H1 (cell line): ENCODE data around the gene BCAS1. TPM values are rescaled to one million over a fixed set of nuclear protein-coding genes. Genes with fewer than 3 reads are reported as not detected.

Experiments used
- CTCF ChIA-PET: fragments of 300-600 bp; sonication (Branson Sonifier 250); formaldehyde crosslinking; loops from one replicate; lab custom pipeline; 2021; ENCODE audit not compliant: partially characterized antibody; lab: Charles Lee
- POLR2A ChIA-PET: fragments of 300-600 bp; sonication (Branson Sonifier 250); formaldehyde crosslinking; loops from one replicate; lab custom pipeline; 2021; ENCODE audit warnings: inconsistent platforms; ENCODE audit not compliant: partially characterized antibody; lab: Charles Lee
- DNase-seq, 2 experiments: peaks; one replicate each; pipeline versions ENCODE4 v3.0.0 to v3.0.0-alpha.2; 2010 to 2022; ENCODE audit warnings: low spot score in 2 of 2, low read depth in 1 of 2, mixed read lengths in 1 of 2
- FAIRE-seq: peaks from 2 replicates; lab custom pipeline; 2011; peaks lifted over from hg19 to GRCh38; lab: Jason Lieb, UNC
- H2AFZ ChIP-seq: 2 replicates; pipeline ENCODE4 v1.8.1; 2012; ENCODE audit warnings: low read length, inconsistent platforms
- H2AK5ac ChIP-seq: 2 replicates; pipeline ENCODE4 v1.6.1; 2013; ENCODE audit warnings: low read depth, low read length
- H2BK120ac ChIP-seq: replicated peaks from 2 replicates; pipeline ENCODE3; 2013; ENCODE audit warnings: low read depth, low read length, inconsistent platforms
- H2BK12ac ChIP-seq: 2 replicates; pipeline ENCODE4 v1.6.1; 2013; ENCODE audit warnings: low read depth, low read length
- H2BK15ac ChIP-seq: 2 replicates; pipeline ENCODE4 v1.6.1; 2013; ENCODE audit warnings: low read length
- H2BK20ac ChIP-seq: 2 replicates; pipeline ENCODE4 v1.6.1; 2013; ENCODE audit warnings: low read length
- H2BK5ac ChIP-seq: 2 replicates; pipeline ENCODE4 v1.6.1; 2013; ENCODE audit warnings: low read depth, low read length
- H3K14ac ChIP-seq: 2 replicates; pipeline ENCODE4 v1.6.1; 2013; ENCODE audit warnings: inconsistent platforms; ENCODE audit not compliant: insufficient read length
- H3K18ac ChIP-seq: 2 replicates; pipeline ENCODE4 v1.6.1; 2013; ENCODE audit warnings: low read length; ENCODE audit errors: extremely low read depth
- H3K23ac ChIP-seq: 2 replicates; pipeline ENCODE4 v1.6.1; 2013; ENCODE audit warnings: inconsistent platforms; ENCODE audit not compliant: insufficient read length
- H3K23me2 ChIP-seq: 2 replicates; pipeline ENCODE4 v1.6.1; 2013; ENCODE audit warnings: low read depth, low read length
- H3K27ac ChIP-seq: 2 replicates; pipeline ENCODE4 v1.6.1; 2011; ENCODE audit warnings: low read depth, low read length, inconsistent platforms
- H3K27me3 ChIP-seq, 4 experiments: replicated peaks in 1 of 4; 1 replicate in 1 of 4; 2 replicates in 3 of 4; pipeline versions ENCODE4 v1.6.1 to v1.8.1; 2011 to 2013; ENCODE audit warnings: low read length in 3 of 4, mild to moderate bottlenecking in 3 of 4, inconsistent platforms in 2 of 4, mixed read lengths in 2 of 4, moderate library complexity in 1 of 4; ENCODE audit not compliant: control insufficient read depth in 3 of 4, insufficient read depth in 3 of 4; ENCODE audit errors: extremely low read depth in 1 of 4
- H3K36me3 ChIP-seq, 4 experiments: 2 replicates each; pipeline versions ENCODE4 v1.6.1 to v1.8.1; 2011 to 2013; ENCODE audit warnings: mild to moderate bottlenecking in 4 of 4, low read length in 3 of 4, moderate library complexity in 2 of 4, control low read depth in 1 of 4, inconsistent platforms in 1 of 4; ENCODE audit not compliant: insufficient read depth in 4 of 4, control insufficient read depth in 2 of 4
- H3K4ac ChIP-seq: replicated peaks from 2 replicates; pipeline ENCODE3; 2013; ENCODE audit warnings: low read length, low read depth, mixed read lengths, inconsistent platforms; ENCODE audit not compliant: insufficient read length
- H3K4me1 ChIP-seq, 4 experiments: replicated peaks in 1 of 4; 1 replicate in 1 of 4; 2 replicates in 3 of 4; pipeline versions ENCODE4 v1.6.1 to v1.8.1; 2011 to 2013; ENCODE audit warnings: low read length in 3 of 4, inconsistent platforms in 2 of 4, mixed read lengths in 1 of 4; ENCODE audit not compliant: insufficient read depth in 4 of 4, control insufficient read depth in 3 of 4
- H3K4me2 ChIP-seq, 2 experiments: 2 replicates each; pipeline versions ENCODE4 v1.6.1 to v1.8.1; 2011 to 2013; ENCODE audit warnings: low read depth in 2 of 2, low read length in 2 of 2, control low read depth in 1 of 2, inconsistent platforms in 1 of 2, mild to moderate bottlenecking in 1 of 2; ENCODE audit not compliant: insufficient read depth in 1 of 2
- H3K4me3 ChIP-seq, 4 experiments: fragments of 200-600, 300-600 bp in 1 of 4; sonication (generic), shearing (Covaris generic), sonication (Bioruptor Twin) in 1 of 4; 2 replicates each; pipeline versions ENCODE4 v1.5.1 to v1.8.1; 2011 to 2016; ENCODE audit warnings: low read length in 4 of 4, low read depth in 3 of 4, control low read depth in 2 of 4, inconsistent platforms in 2 of 4, mild to moderate bottlenecking in 2 of 4, mixed read lengths in 1 of 4, moderate library complexity in 1 of 4; ENCODE audit not compliant: insufficient read depth in 2 of 4; ENCODE audit errors: extremely low read depth in 1 of 4
- H3K56ac ChIP-seq: replicated peaks from 2 replicates; pipeline ENCODE3; 2013; ENCODE audit warnings: low read depth, mild to moderate bottlenecking, mixed read lengths, low read length, inconsistent platforms; ENCODE audit not compliant: insufficient read length
- H3K79me1 ChIP-seq: 2 replicates; pipeline ENCODE4 v1.6.1; 2013; ENCODE audit warnings: low read depth, low read length, control low read depth
- H3K79me2 ChIP-seq, 2 experiments: 2 replicates each; pipeline versions ENCODE4 v1.6.1 to v1.8.1; 2012 to 2013; ENCODE audit warnings: low read length in 2 of 2, mild to moderate bottlenecking in 2 of 2, inconsistent platforms in 1 of 2; ENCODE audit not compliant: insufficient read depth in 2 of 2, control insufficient read depth in 1 of 2
- H3K9ac ChIP-seq, 4 experiments: replicated peaks in 1 of 4; 1 replicate in 1 of 4; 2 replicates in 3 of 4; pipeline versions ENCODE4 v1.6.1 to v1.8.1; 2011 to 2013; ENCODE audit warnings: low read depth in 3 of 4, low read length in 3 of 4, control low read depth in 2 of 4, mild to moderate bottlenecking in 2 of 4, moderate library complexity in 2 of 4, inconsistent platforms in 1 of 4; ENCODE audit errors: extremely low read depth in 1 of 4
- H3K9me3 ChIP-seq, 2 experiments: 2 replicates each; pipeline versions ENCODE4 v1.6.1 to v1.8.1; 2012 to 2013; ENCODE audit warnings: mild to moderate bottlenecking in 2 of 2, moderate library complexity in 2 of 2, control low read depth in 1 of 2, inconsistent platforms in 1 of 2, low read depth in 1 of 2, low read length in 1 of 2, mixed read lengths in 1 of 2; ENCODE audit not compliant: insufficient read depth in 2 of 2
- H4K20me1 ChIP-seq, 2 experiments: replicated peaks in 1 of 2; 2 replicates each; pipeline versions ENCODE3 to v1.8.1; 2011 to 2013; ENCODE audit warnings: inconsistent platforms in 2 of 2, low read length in 2 of 2, mild to moderate bottlenecking in 1 of 2; ENCODE audit not compliant: insufficient read depth in 2 of 2, control insufficient read depth in 1 of 2
- H4K5ac ChIP-seq: 2 replicates; pipeline ENCODE4 v1.6.1; 2013; ENCODE audit warnings: low read length, low read depth, mixed read lengths, inconsistent platforms; ENCODE audit not compliant: insufficient read length
- H4K8ac ChIP-seq: 2 replicates; pipeline ENCODE4 v1.8.0; 2013; ENCODE audit warnings: mild to moderate bottlenecking, moderate library complexity, low read length, inconsistent platforms; ENCODE audit not compliant: insufficient read depth; ENCODE audit errors: extremely low read depth
- H4K91ac ChIP-seq: replicated peaks from 2 replicates; pipeline ENCODE3; 2013; ENCODE audit warnings: low read length, mixed read lengths, inconsistent platforms; ENCODE audit not compliant: insufficient read length
- BRCA1 ChIP-seq: IDR thresholded peaks from 2 replicates; pipeline ENCODE4 v1.6.1; 2012; ENCODE audit warnings: low read depth, low read length, improper control_type of control experiment
- EGR1 ChIP-seq: IDR thresholded peaks from 2 replicates; pipeline ENCODE4 v1.6.1; 2011; ENCODE audit warnings: low read depth, low read length, borderline replicate concordance
- FOSL1 ChIP-seq: IDR thresholded peaks from 2 replicates; pipeline ENCODE4 v1.6.1; 2011; ENCODE audit warnings: mild to moderate bottlenecking, low read depth, low read length, moderate library complexity; ENCODE audit not compliant: insufficient read depth
- GTF2F1 ChIP-seq: IDR thresholded peaks from 2 replicates; pipeline ENCODE4 v1.6.1; 2012; ENCODE audit warnings: low read depth, low read length, improper control_type of control experiment, borderline replicate concordance
- NANOG ChIP-seq: IDR thresholded peaks from 2 replicates; pipeline ENCODE4 v1.6.1; 2011; ENCODE audit warnings: low read length, low read depth, mild to moderate bottlenecking, inconsistent platforms; ENCODE audit not compliant: insufficient read depth, poor library complexity, severe bottlenecking
- PHF8 ChIP-seq: fragments of 200-600 bp; sonication (generic); conservative IDR thresholded peaks from 2 replicates; pipeline ENCODE4 v1.7.1; 2012; ENCODE audit warnings: low read depth, mild to moderate bottlenecking, inconsistent platforms, low read length, moderate library complexity
- RNF2 ChIP-seq: fragments of 200-900, 300-1000 bp; sonication (generic); IDR thresholded peaks from 2 replicates; pipeline ENCODE4 v1.7.1; 2016; ENCODE audit warnings: borderline replicate concordance, low read depth, mild to moderate bottlenecking, antibody characterized with exemption, low read length; ENCODE audit not compliant: poor library complexity, severe bottlenecking; ENCODE audit errors: missing control alignments
- RXRA ChIP-seq: IDR thresholded peaks from 2 replicates; pipeline ENCODE4 v1.6.1; 2011; ENCODE audit warnings: low read depth, mild to moderate bottlenecking, low read length, moderate library complexity; ENCODE audit not compliant: insufficient read depth
- SIN3A ChIP-seq, 2 experiments: IDR thresholded peaks in 1 of 2; conservative IDR thresholded peaks in 1 of 2; 2 replicates each; pipeline ENCODE4 v1.6.1; 2011 to 2012; ENCODE audit warnings: low read length in 2 of 2, improper control_type of control experiment in 1 of 2, low read depth in 1 of 2, mild to moderate bottlenecking in 1 of 2
- SIX5 ChIP-seq: IDR thresholded peaks from 2 replicates; pipeline ENCODE4 v1.6.1; 2011; ENCODE audit warnings: mild to moderate bottlenecking, low read depth, low read length
- SP1 ChIP-seq: IDR thresholded peaks from 2 replicates; pipeline ENCODE4 v1.6.1; 2011; ENCODE audit warnings: low read depth, low read length
- WGBS, 2 experiments: shearing (Covaris generic) in 1 of 2; methylation state at CpG; one replicate each; pipeline versions ENCODE4 v1.1.6 to v1.1.7; 2013 to 2015; ENCODE audit warnings: low lambda C conversion rate in 2 of 2, mixed read lengths in 2 of 2, inconsistent platforms in 1 of 2, low coverage in 1 of 2, missing lambda C conversion rate in 1 of 2; ENCODE audit not compliant: insufficient replicate concordance in 2 of 2, insufficient coverage in 1 of 2, insufficient read length in 1 of 2; ENCODE audit errors: extremely low coverage in 1 of 2, missing lambda C conversion rate in 1 of 2; 5-methylcytosine and 5-hydroxymethylcytosine counted together
- polyA plus RNA-seq, 7 experiments: library from polyadenylated mRNA; depleted of rRNA in 3 of 7; stranded (reverse) in 5 of 7; unstranded in 2 of 7; fragments of >200 nt in 5 of 7; fragments of 200-250 nt in 2 of 7; gene quantifications; 1 replicate in 5 of 7; 2 replicates in 1 of 7; 4 replicates in 1 of 7; pipeline versions ENCODE4 v1.2.1 to v1.2.3, GENCODE V29; 2011 to 2013; ENCODE audit warnings: missing spikeins in 2 of 7, mixed read lengths in 2 of 7
- total RNA-seq: library from RNA; stranded (reverse); fragmentation: NEBNext Ultra II Directional; extraction: Animal tissue kit (Norgen Biotek cat#: 25700); gene quantifications from 2 replicates; pipeline ENCODE4 v1.2.1, GENCODE V29; 2021
- TF ChIP-seq, protein P1 (sequence below): IDR thresholded peaks from 2 replicates; pipeline ENCODE4 v1.6.1; 2012; ENCODE audit warnings: inconsistent platforms

BCAS1 gene
- total and polyA plus RNA-seq, 2 of the 8 experiments (the other 6 are each of a cell fraction or from before 2014, with no cell fraction given) = 0.06 to 0.19 TPM

DNA sequence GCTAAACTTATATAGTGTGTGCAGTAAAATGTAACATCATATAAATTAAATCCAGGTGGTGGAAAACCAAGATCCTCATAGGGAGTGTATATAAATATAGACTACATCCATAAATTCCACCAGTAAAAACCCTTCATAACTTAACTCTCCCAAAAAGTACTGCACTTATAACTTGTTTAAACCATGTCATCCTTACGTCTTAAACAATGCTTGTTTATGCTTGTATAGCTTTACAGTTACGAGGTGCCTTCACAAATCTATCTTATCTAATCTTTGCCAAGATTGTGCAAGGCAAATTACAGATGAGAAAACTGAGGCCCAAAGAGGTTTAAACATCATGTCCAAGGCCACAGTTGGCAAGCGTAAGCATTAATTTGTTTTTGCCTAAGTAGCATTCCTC is 71.3 kb downstream of the BCAS1 start:
- no peaks in the 10 kb centered on the region for H3K27me3 ChIP-seq
- no peaks in the 10 kb centered on the region for H4K20me1 ChIP-seq
- 90% methylated on average over 3 of the region's 3 CpGs; no CpG with 5 or more reads in 1 of the 2 experiments for WGBS, 2 experiments
- H3K14ac ChIP-seq = no peak overlapping the region
- no peak overlapping the region for H3K4ac ChIP-seq
- CTCF ChIA-PET = interaction anchor here (0.6 to 1.3 kb wide), 2 partner anchors 201 to 569 kb away, joined by 3 to 5 read pairs; no protein-coding TSS in a partner anchor
- H2AFZ ChIP-seq = no peak overlapping the region
- H4K5ac ChIP-seq = no peak overlapping the region
- no peak overlapping the region for H3K23ac ChIP-seq
- no peak overlapping the region for H4K91ac ChIP-seq
- H3K9ac ChIP-seq = no peak overlapping the region
- no peaks in the 10 kb centered on the region for H3K79me1 ChIP-seq
- H2AK5ac ChIP-seq = no peak overlapping the region
- no peak overlapping the region for H3K4me3 ChIP-seq
- no peak overlapping the region for H3K27ac ChIP-seq
- no peak overlapping the region for H3K18ac ChIP-seq
- no peak overlapping the region for H2BK5ac ChIP-seq
- POLR2A ChIA-PET = no interaction called here
- no peaks in the 10 kb centered on the region for H3K9me3 ChIP-seq
- H3K79me2 ChIP-seq = no peaks in the 10 kb centered on the region
- H3K23me2 ChIP-seq = no peaks in the 10 kb centered on the region
- no peak for FAIRE-seq
- no peak overlapping the region for H4K8ac ChIP-seq
- no peak overlapping the region for H2BK12ac ChIP-seq
- H2BK20ac ChIP-seq = no peak overlapping the region
- H3K56ac ChIP-seq = no peak overlapping the region
- no peak for DNase-seq
- H3K4me2 ChIP-seq = no peak overlapping the region
- H3K36me3 ChIP-seq = no peaks in the 10 kb centered on the region
- no peak overlapping the region for H2BK15ac ChIP-seq
- no peaks in the 10 kb centered on the region; a peak in 2 of 7 replicates for H3K4me1 ChIP-seq
- no peak overlapping the region for H2BK120ac ChIP-seq
- TF ChIP-seq FOSL1 = no peak
- no peak for TF ChIP-seq RNF2
- TF ChIP-seq PHF8 = no peak
- no peak for TF ChIP-seq RXRA
- TF ChIP-seq, protein P1, sequence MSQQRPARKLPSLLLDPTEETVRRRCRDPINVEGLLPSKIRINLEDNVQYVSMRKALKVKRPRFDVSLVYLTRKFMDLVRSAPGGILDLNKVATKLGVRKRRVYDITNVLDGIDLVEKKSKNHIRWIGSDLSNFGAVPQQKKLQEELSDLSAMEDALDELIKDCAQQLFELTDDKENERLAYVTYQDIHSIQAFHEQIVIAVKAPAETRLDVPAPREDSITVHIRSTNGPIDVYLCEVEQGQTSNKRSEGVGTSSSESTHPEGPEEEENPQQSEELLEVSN = no peak
- TF ChIP-seq SP1 = no peak
- no peak for TF ChIP-seq EGR1
- TF ChIP-seq NANOG = no peak
- no peak for TF ChIP-seq SIN3A (conservative IDR thresholded peaks at IDR 0.05 in 1 of 2, IDR thresholded peaks at IDR 0.05 in 1 of 2; ENCODE audit: low read depth in 1 of 2, low read length in 2 of 2)
- no peak for TF ChIP-seq GTF2F1
- no peak for TF ChIP-seq BRCA1
- TF ChIP-seq SIX5 = no peak
